ENCODE data around the gene CACNG6. TPM values are rescaled to one million over a fixed set of nuclear protein-coding genes. Genes with fewer than 3 reads are reported as not detected.
"Not testable (repeated sequence)": the region's sequence is repeated elsewhere in the genome, so short reads cannot be mapped to it uniquely, and the experiment has no call there.

CACNG6 gene
- polyA plus RNA-seq (ENCODE audit: low read depth in 6 of 6): not detected

GRCh38 chr19:53991224-53992113, at the start of gene CACNG6:
TSS of gene CACNG6 (plus strand) at chr19:53991637. CDS start at chr19:53992878, 1,241 bp downstream.
- no peak for DNase-seq
- Mint-ChIP-seq H3K4me3 (peak within 1 kb of the TSS in 7 of 8 donors; percentile 31 to 87 (median 74)), H3K27ac (peak within 1 kb of the TSS in 2 of 6 donors; percentile 32 to 59), H3K36me3 (peaks cover 0 to 17% of the 10 kb centered on the region in 2 donors), H3K9me3 (peaks cover 0 to 4% (median 0%) of the 10 kb centered on the region in 7 donors), H3K4me1 (peaks cover 5 to 7% (median 5%) of the 10 kb centered on the region in 3 donors), H3K27me3 (peaks cover 48 to 57% (median 50%) of the 10 kb centered on the region in 3 donors)
- no peak for ATAC-seq (ENCODE audit: low read depth in 2 of 2)

GRCh38 chr19:53942001-53942786, 49.2 kb upstream of the CACNG6 start:
- no peak overlapping the region for H3K4me3 Mint-ChIP-seq
- DNase-seq (no peak), ATAC-seq (ENCODE audit: low read depth in 2 of 2) (no peak)
- peaks cover 5 to 16% of the 10 kb centered on the region in 2 donors for H3K36me3 Mint-ChIP-seq
- H3K4me1 Mint-ChIP-seq: peaks cover 4 to 12% (median 11%) of the 10 kb centered on the region in 3 donors
- no peak overlapping the region for H3K27ac Mint-ChIP-seq
- H3K9me3 Mint-ChIP-seq: peaks cover 6 to 15% (median 8%) of the 10 kb centered on the region in 7 donors
- peaks cover 56 to 83% (median 80%) of the 10 kb centered on the region in 3 donors for H3K27me3 Mint-ChIP-seq

GRCh38 chr19:53944416-53944815, 47.0 kb upstream of the CACNG6 start:
- Mint-ChIP-seq H3K9me3 (peaks cover 6 to 15% (median 8%) of the 10 kb centered on the region in 7 donors), H3K4me3 (no peak overlapping the region), H3K27me3 (peaks cover 48 to 74% (median 72%) of the 10 kb centered on the region in 3 donors), H3K4me1 (peaks cover 4 to 12% (median 11%) of the 10 kb centered on the region in 3 donors), H3K27ac (no peak overlapping the region), H3K36me3 (peaks cover 5 to 19% of the 10 kb centered on the region in 2 donors)
- DNase-seq (no peak), ATAC-seq (ENCODE audit: low read depth in 2 of 2) (no peak)

GRCh38 chr19:53944933-53945332, 46.5 kb upstream of the CACNG6 start:
- peaks cover 43 to 69% (median 67%) of the 10 kb centered on the region in 3 donors for H3K27me3 Mint-ChIP-seq
- H3K4me1 Mint-ChIP-seq: peaks cover 4 to 12% (median 11%) of the 10 kb centered on the region in 3 donors
- peak overlapping the region in 1 of 8 donors; percentile 10 for H3K4me3 Mint-ChIP-seq
- H3K9me3 Mint-ChIP-seq: peaks cover 2 to 15% (median 6%) of the 10 kb centered on the region in 7 donors
- peaks cover 5 to 19% of the 10 kb centered on the region in 2 donors for H3K36me3 Mint-ChIP-seq
- DNase-seq (no peak), ATAC-seq (ENCODE audit: low read depth in 2 of 2) (no peak)
- H3K27ac Mint-ChIP-seq: no peak overlapping the region

- ATAC-seq (ENCODE audit: low read depth in 2 of 2) (no peak), DNase-seq (no peak)
- peaks cover 38 to 64% (median 62%) of the 10 kb centered on the region in 3 donors for H3K27me3 Mint-ChIP-seq
- H3K9me3 Mint-ChIP-seq: peaks cover 2 to 15% (median 6%) of the 10 kb centered on the region in 7 donors
- no peak overlapping the region for H3K27ac Mint-ChIP-seq
- peaks cover 2 to 19% of the 10 kb centered on the region in 2 donors for H3K36me3 Mint-ChIP-seq
- H3K4me1 Mint-ChIP-seq: peaks cover 4 to 12% (median 11%) of the 10 kb centered on the region in 3 donors
- H3K4me3 Mint-ChIP-seq: no peak overlapping the region
Measured at GRCh38 chr19:53945441-53945840, 46.0 kb upstream of the CACNG6 start.

- Mint-ChIP-seq H3K9me3 (peaks cover 2 to 14% (median 6%) of the 10 kb centered on the region in 7 donors), H3K4me1 (peaks cover 4 to 12% (median 11%) of the 10 kb centered on the region in 3 donors), H3K36me3 (peaks cover 0 to 19% of the 10 kb centered on the region in 2 donors), H3K27me3 (peaks cover 36 to 58% (median 58%) of the 10 kb centered on the region in 3 donors), H3K27ac (no peak overlapping the region), H3K4me3 (no peak overlapping the region)
- no peak for DNase-seq
- no peak for ATAC-seq (ENCODE audit: low read depth in 2 of 2)
Measured at GRCh38 chr19:53945998-53946397, 45.4 kb upstream of the CACNG6 start.

- Mint-ChIP-seq H3K27me3 (peaks cover 42 to 51% (median 50%) of the 10 kb centered on the region in 3 donors), H3K9me3 (peaks cover 2 to 12% (median 6%) of the 10 kb centered on the region in 7 donors), H3K36me3 (peaks cover 0 to 13% of the 10 kb centered on the region in 2 donors), H3K4me1 (peaks cover 0 to 6% (median 6%) of the 10 kb centered on the region in 3 donors), H3K27ac (no peak overlapping the region), H3K4me3 (no peak overlapping the region)
- ATAC-seq (ENCODE audit: low read depth in 2 of 2): no peak
- DNase-seq: no peak
Measured at GRCh38 chr19:53947624-53948023, 43.8 kb upstream of the CACNG6 start.

- DNase-seq; H3K9me3 Mint-ChIP-seq; ATAC-seq (ENCODE audit: low read depth in 2 of 2); H3K4me1 Mint-ChIP-seq; H3K4me3 Mint-ChIP-seq; H3K36me3 Mint-ChIP-seq; H3K27ac Mint-ChIP-seq: not testable (repeated sequence)
- peaks cover 40 to 41% (median 40%) of the 10 kb centered on the region in 3 donors for H3K27me3 Mint-ChIP-seq
Measured at GRCh38 chr19:53948611-53949010, 42.8 kb upstream of the CACNG6 start.

GRCh38 chr19:53951436-53951835, 40.0 kb upstream of the CACNG6 start:
- peaks cover 0 to 6% of the 10 kb centered on the region in 2 donors for H3K36me3 Mint-ChIP-seq
- DNase-seq: no peak
- peaks cover 0 to 14% (median 10%) of the 10 kb centered on the region in 7 donors for H3K9me3 Mint-ChIP-seq
- no peaks in the 10 kb centered on the region for H3K4me1 Mint-ChIP-seq
- H3K27ac Mint-ChIP-seq: no peak overlapping the region
- H3K4me3 Mint-ChIP-seq: no peak overlapping the region
- peaks cover 26 to 36% (median 34%) of the 10 kb centered on the region in 3 donors for H3K27me3 Mint-ChIP-seq
- no peak for ATAC-seq (ENCODE audit: low read depth in 2 of 2)

GRCh38 chr19:53951947-53952346, 39.5 kb upstream of the CACNG6 start:
- Mint-ChIP-seq H3K4me3 (no peak overlapping the region), H3K27ac (no peak overlapping the region), H3K36me3 (peaks cover 0 to 5% of the 10 kb centered on the region in 2 donors), H3K27me3 (peaks cover 26 to 37% (median 36%) of the 10 kb centered on the region in 3 donors), H3K9me3 (peaks cover 0 to 14% (median 10%) of the 10 kb centered on the region in 7 donors), H3K4me1 (no peaks in the 10 kb centered on the region)
- ATAC-seq (ENCODE audit: low read depth in 2 of 2) (no peak), DNase-seq (no peak)

- Mint-ChIP-seq H3K27ac (no peak overlapping the region), H3K9me3 (peaks cover 0 to 16% (median 10%) of the 10 kb centered on the region in 7 donors), H3K4me3 (peak overlapping the region in 1 of 8 donors; percentile 52), H3K36me3 (peaks cover 0 to 2% of the 10 kb centered on the region in 2 donors), H3K27me3 (peaks cover 33 to 41% (median 40%) of the 10 kb centered on the region in 3 donors), H3K4me1 (no peaks in the 10 kb centered on the region)
- DNase-seq (no peak), ATAC-seq (ENCODE audit: low read depth in 2 of 2) (no peak)
Measured at GRCh38 chr19:53953383-53953782, 38.1 kb upstream of the CACNG6 start.

GRCh38 chr19:53957448-53958167, 33.8 kb upstream of the CACNG6 start:
- Mint-ChIP-seq H3K27me3 (peaks cover 45 to 70% (median 69%) of the 10 kb centered on the region in 3 donors), H3K36me3 (peaks cover 0 to 26% of the 10 kb centered on the region in 2 donors), H3K4me1 (peaks cover 0 to 17% (median 16%) of the 10 kb centered on the region in 3 donors), H3K9me3 (peaks cover 0 to 18% (median 10%) of the 10 kb centered on the region in 7 donors), H3K4me3 (no peak overlapping the region), H3K27ac (no peak overlapping the region)
- DNase-seq: no peak
- no peak for ATAC-seq (ENCODE audit: low read depth in 2 of 2)
